AG04449 (cell line): ENCODE data around the gene OTOF.

Experiments used
- CTCF ChIA-PET: fragments of 350-600 bp; formaldehyde crosslinking; extraction: SDS; loops from one replicate; lab custom pipeline; 2021; ENCODE audit warnings: antibody characterized with exemption; lab: Yijun Ruan, JAX
- POLR2A ChIA-PET: fragments of 400-600, 350-600 bp; formaldehyde crosslinking; extraction: SDS; loops from one replicate; lab custom pipeline; 2020; ENCODE audit warnings: antibody characterized with exemption, inconsistent platforms; lab: Yijun Ruan, JAX
- DNase-seq: peaks from one replicate; pipeline ENCODE4 v3.0.0-alpha.2; 2010; ENCODE audit warnings: low read depth, low spot score
- H3K4me3 ChIP-seq: 2 replicates; pipeline ENCODE4 v1.5.1; 2011; ENCODE audit warnings: low read depth, mild to moderate bottlenecking, control low read depth, low read length
- CTCF ChIP-seq: IDR thresholded peaks from one replicate; pipeline ENCODE4 v1.5.1; 2011; ENCODE audit warnings: mild to moderate bottlenecking, moderate library complexity, low read length, control low read depth, inconsistent platforms; ENCODE audit not compliant: insufficient read depth; ENCODE audit errors: missing control alignments

The OTOF gene

GRCh38 chr2:26482211-26483026, 4.5 kb upstream of the OTOF start:
- no peak for TF ChIP-seq CTCF
- no peak overlapping the region for H3K4me3 ChIP-seq
- DNase-seq = no peak
- CTCF ChIA-PET = no interaction called here
- POLR2A ChIA-PET = no interaction called here

- CTCF ChIA-PET = no interaction called here
- POLR2A ChIA-PET = no interaction called here
- DNase-seq = no peak
- H3K4me3 ChIP-seq = no peak overlapping the region
- no peak for TF ChIP-seq CTCF
These were observed 3.8 kb upstream of the OTOF start for GRCh38 chr2:26481706-26482105.

- CTCF ChIA-PET = no interaction called here
- no peak overlapping the region for H3K4me3 ChIP-seq
These were observed 2.9 kb upstream of the OTOF start for GRCh38 chr2:26480566-26481423.

GRCh38 chr2:26479789-26480565, 2.1 kb upstream of the OTOF start:
- ChIA-PET CTCF (interaction anchor here (1.1 kb wide), 1 partner anchor 98 kb away, joined by 3 read pairs; no protein-coding TSS in a partner anchor), POLR2A (no interaction called here)
- H3K4me3 ChIP-seq = no peak overlapping the region
- TF ChIP-seq CTCF = no peak
- DNase-seq = no peak

More at GRCh38 chr2:26480566-26481423, 2.9 kb upstream of the OTOF start:
- TF ChIP-seq CTCF = no peak
- POLR2A ChIA-PET = no interaction called here
- DNase-seq = no peak

GRCh38 chr2:26479131-26479788, 1.3 kb upstream of the OTOF start:
- TF ChIP-seq CTCF = no peak
- POLR2A ChIA-PET = no interaction called here
- CTCF ChIA-PET = interaction anchor here (1.1 to 2.6 kb wide), 2 partner anchors 8 to 99 kb away, joined by 3 to 7 read pairs; no protein-coding TSS in a partner anchor
- DNase-seq = no peak
- H3K4me3 ChIP-seq = no peak overlapping the region
